C4-2B (cell line): Measurements from ENCODE around the gene GARIN1A.
"Not testable (repeated sequence)": the region's sequence is repeated elsewhere in the genome, so short reads cannot be mapped to it uniquely, and the experiment has no call there.

Source experiments
- CTCF ChIP-seq: fragments of 450-650 bp; conservative IDR thresholded peaks from 2 replicates; pipeline ENCODE4 v1.5.1; 2017; ENCODE audit warnings: mild to moderate bottlenecking
- ZFX ChIP-seq: fragments of 450-650 bp; IDR thresholded peaks from 2 replicates; pipeline ENCODE4 v1.6.1; 2017

DNA sequence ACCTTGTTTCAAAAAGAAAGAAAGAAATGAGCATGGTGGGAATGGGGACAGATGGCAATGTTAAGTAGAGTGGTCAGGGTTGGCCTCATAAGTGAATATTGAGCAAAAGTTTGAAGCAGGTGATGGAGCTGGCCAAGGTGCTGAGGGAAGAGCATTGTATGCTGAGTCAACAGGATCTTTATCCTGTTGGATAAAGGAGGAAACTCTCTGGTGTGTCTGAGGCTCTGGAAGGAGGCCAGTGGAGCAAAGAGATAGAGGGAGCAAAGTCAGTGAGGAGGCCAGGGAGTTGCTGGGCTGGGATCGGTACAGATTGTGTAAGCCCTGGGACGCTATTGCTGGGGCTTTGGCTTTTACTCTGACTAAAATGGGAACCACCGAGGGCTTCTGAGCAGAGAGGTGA, 38.2 kb upstream of the GARIN1A start:
- not testable (repeated sequence) for TF ChIP-seq CTCF, ZFX
